Measurements from ENCODE around the gene TUBB3. TPM values are rescaled to one million over a fixed set of nuclear protein-coding genes. Genes with fewer than 3 reads are reported as not detected.

TUBB3 gene
- total and polyA plus RNA-seq, 2 of the 4 experiments (the other 2 are of a cell fraction): 311 to 410 TPM

GRCh38 chr16:89957216-89957785, 34.2 kb downstream of the TUBB3 start:
- Histone ChIP-seq H2BK120ac (ENCODE audit: low read depth, low read length) (no peak overlapping the region), H2AFZ (replicated peaks; ENCODE audit: low read length, poor library complexity) (no peak overlapping the region), H4K5ac (ENCODE audit: low read depth, low read length) (no peak overlapping the region), H2BK20ac (ENCODE audit: low read depth, low read length) (no peak overlapping the region), H3K56ac (ENCODE audit: extremely low read depth, insufficient read depth, low read length) (no peak overlapping the region), H3K23ac (ENCODE audit: low read depth, low read length) (no peak overlapping the region), H3K27me3 (ENCODE audit: control insufficient read depth, insufficient read depth, low read length) (no peaks in the 10 kb centered on the region), H3K4me3 (ENCODE audit: insufficient read depth, low read depth, low read length) (no peak overlapping the region), H2BK5ac (ENCODE audit: low read depth, low read length, poor library complexity, severe bottlenecking) (no peak overlapping the region), H2AK5ac (ENCODE audit: low read depth, low read length) (no peak overlapping the region), H3K27ac (ENCODE audit: insufficient read depth, low read length) (no peak overlapping the region), H4K91ac (ENCODE audit: insufficient read depth, low read depth, low read length) (no peak overlapping the region), H3K36me3 (ENCODE audit: control insufficient read depth, insufficient read depth, low read length) (peaks cover 48% of the 10 kb centered on the region), H3K14ac (replicated peaks; ENCODE audit: low read depth, low read length) (no peak overlapping the region), H4K20me1 (ENCODE audit: insufficient read depth, low read length) (peaks cover 20% of the 10 kb centered on the region), H3K4me1 (ENCODE audit: control insufficient read depth, insufficient read depth, low read length) (no peaks in the 10 kb centered on the region), H4K8ac (ENCODE audit: low read depth in 2 of 2, low read length in 2 of 2) (no peak overlapping the region), H2BK15ac (ENCODE audit: low read depth, low read length) (no peak overlapping the region), H3K4me2 (ENCODE audit: low read depth, low read length) (no peak overlapping the region), H3K18ac (ENCODE audit: low read depth, low read length) (no peak overlapping the region), H3K9ac (ENCODE audit: low read depth, low read length) (no peak overlapping the region), H2AK9ac (replicated peaks; ENCODE audit: low read depth, low read length, poor library complexity) (no peak overlapping the region), H3K79me1 (ENCODE audit: low read depth in 1 of 2, low read length in 2 of 2) (peaks cover 6 to 50% of the 10 kb centered on the region in 2 experiments), H3K9me3 (ENCODE audit: control insufficient read depth, insufficient read depth, low read length) (no peaks in the 10 kb centered on the region), H3K9me1 (ENCODE audit: insufficient read depth, low read length) (no peaks in the 10 kb centered on the region; the same call in 1 of the 2 replicates), H3K4ac (ENCODE audit: low read depth, low read length) (no peak overlapping the region)
- dilution Hi-C loops (cut with HindIII; ENCODE audit: low sequenced_read_pairs, unreplicated experiment): no loop called here
- in situ Hi-C loops (cut with MboI; ENCODE audit: low sequenced_read_pairs): no loop called here
- WGBS, 2 experiments (ENCODE audit: extremely low coverage in 2 of 2, insufficient read length in 1 of 2): 97% methylated on average over 16 of the region's 23 CpGs; no CpG with 5 or more reads in 1 of the 2 experiments
- ATAC-seq (ENCODE audit: low read depth) (no peak), DNase-seq (no peak)
- BruUV-seq (replicated peaks): no TSS peak
- ChIA-PET POLR2A (ENCODE audit: unreplicated experiment) (no interaction called here), CTCF (no interaction called here)
- TF ChIP-seq CEBPB (IDR thresholded peaks at IDR 0.05; ENCODE audit: low read depth, low read length) (no peak), NFE2L2 (IDR thresholded peaks at IDR 0.05; ENCODE audit: low read depth, low read length) (no peak), MXI1 (IDR thresholded peaks at IDR 0.05; ENCODE audit: borderline replicate concordance, low read depth, low read length) (no peak), RCOR1 (IDR thresholded peaks at IDR 0.05; ENCODE audit: insufficient replicate concordance, low read length) (no peak), RFX5 (IDR thresholded peaks at IDR 0.05; ENCODE audit: low read depth, low read length) (no peak), USF2 (IDR thresholded peaks at IDR 0.05; ENCODE audit: low read depth, low read length) (no peak), ELK1 (IDR thresholded peaks at IDR 0.05; ENCODE audit: borderline replicate concordance, low read depth, low read length) (no peak), POLR2A (IDR thresholded peaks at IDR 0.05; ENCODE audit: low read depth, low read length) (no peak), RAD21 (IDR thresholded peaks at IDR 0.05; ENCODE audit: low read length) (no peak), MAFK (IDR thresholded peaks at IDR 0.05; ENCODE audit: low read depth, low read length) (no peak), MAZ (IDR thresholded peaks at IDR 0.05; ENCODE audit: borderline replicate concordance, low read depth, low read length) (no peak), SMC3 (IDR thresholded peaks at IDR 0.05; ENCODE audit: low read depth, low read length) (no peak), BHLHE40 (IDR thresholded peaks at IDR 0.05; ENCODE audit: low read depth, low read length) (no peak), CHD1 (IDR thresholded peaks at IDR 0.05; ENCODE audit: low read depth, low read length) (no peak), FOS (IDR thresholded peaks at IDR 0.05; ENCODE audit: low read depth, low read length) (no peak), CTCF (conservative IDR thresholded peaks at IDR 0.05; ENCODE audit: low read depth, low read length) (no peak)
- intact Hi-C loops (cut with micrococcal nuclease): no loop called here

All from IMR-90 (cell line).